HL-60 (cell line): ENCODE data around the gene ADD3.

ENCODE experiments used
- DNase-seq, 2 experiments: peaks; one replicate each; pipeline ENCODE4 v3.0.0-alpha.2; 2010 to 2020; ENCODE audit warnings: low read depth in 1 of 2, low spot score in 1 of 2
- H3K27ac ChIP-seq: fragments of 250-450 bp; sonication (Bioruptor Pico); replicated peaks from 2 replicates; pipeline ENCODE4 v1.5.1; 2020; ENCODE audit warnings: mild to moderate bottlenecking, moderate library complexity
- H3K27me3 ChIP-seq: fragments of 250-450 bp; sonication (Bioruptor Pico); 2 replicates; pipeline ENCODE4 v1.5.1; 2021; ENCODE audit warnings: mild to moderate bottlenecking, moderate library complexity; ENCODE audit not compliant: insufficient read depth, poor library complexity, severe bottlenecking
- H3K4me3 ChIP-seq: replicated peaks from 2 replicates; pipeline ENCODE4 v1.5.1; 2011; ENCODE audit warnings: mild to moderate bottlenecking, control low read depth, low read length; ENCODE audit not compliant: insufficient read depth
- CTCF ChIP-seq: IDR thresholded peaks from one replicate; pipeline ENCODE4 v1.5.1; 2011; ENCODE audit warnings: low read length, control low read depth, inconsistent platforms; ENCODE audit not compliant: insufficient read depth
- GABPA ChIP-seq: IDR thresholded peaks from 2 replicates; pipeline ENCODE4 v1.6.1; 2012; ENCODE audit warnings: low read depth
- POLR2AphosphoS5 ChIP-seq: IDR thresholded peaks from 2 replicates; pipeline ENCODE4 v1.6.1; 2012; ENCODE audit warnings: low read depth
- REST ChIP-seq: IDR thresholded peaks from 2 replicates; pipeline ENCODE4 v1.6.1; 2012; ENCODE audit warnings: low read depth; ENCODE audit not compliant: insufficient replicate concordance
- SPI1 ChIP-seq: IDR thresholded peaks from 2 replicates; pipeline ENCODE4 v1.6.1; 2012; ENCODE audit warnings: low read depth, mild to moderate bottlenecking, borderline replicate concordance

The ADD3 gene

GRCh38 chr10:110029450-110029849 is 21.7 kb downstream of the ADD3 start:
- no peaks in the 10 kb centered on the region for H3K27me3 ChIP-seq
- no peak overlapping the region for H3K27ac ChIP-seq
- TF ChIP-seq REST (no peak), SPI1 (no peak)
- H3K4me3 ChIP-seq: no peak overlapping the region
- no peak for DNase-seq

GRCh38 chr10:110032801-110033700 is 25.3 kb downstream of the ADD3 start:
- Histone ChIP-seq H3K4me3 (no peak overlapping the region), H3K27me3 (no peaks in the 10 kb centered on the region), H3K27ac (no peak overlapping the region)
- DNase-seq: no peak
- no peak for TF ChIP-seq GABPA
- no peak for TF ChIP-seq POLR2AphosphoS5
- TF ChIP-seq CTCF: no peak
- TF ChIP-seq REST: no peak
- no peak for TF ChIP-seq SPI1

GRCh38 chr10:110033701-110034235 is 26.0 kb downstream of the ADD3 start:
- Histone ChIP-seq H3K27ac (no peak overlapping the region), H3K4me3 (no peak overlapping the region), H3K27me3 (no peaks in the 10 kb centered on the region)
- no peak for TF ChIP-seq SPI1
- TF ChIP-seq CTCF: no peak
- TF ChIP-seq GABPA: no peak
- TF ChIP-seq POLR2AphosphoS5: no peak
- TF ChIP-seq REST: no peak
- no peak for DNase-seq
